Measurements from ENCODE around the gene CEP72. TPM values are rescaled to one million over a fixed set of nuclear protein-coding genes. Genes with fewer than 3 reads are reported as not detected.
"Not testable (repeated sequence)": the region's sequence is repeated elsewhere in the genome, so short reads cannot be mapped to it uniquely, and the experiment has no call there.

CEP72 gene
- total RNA-seq, 1 donor from 2014 or later = 2.3 TPM

DNA sequence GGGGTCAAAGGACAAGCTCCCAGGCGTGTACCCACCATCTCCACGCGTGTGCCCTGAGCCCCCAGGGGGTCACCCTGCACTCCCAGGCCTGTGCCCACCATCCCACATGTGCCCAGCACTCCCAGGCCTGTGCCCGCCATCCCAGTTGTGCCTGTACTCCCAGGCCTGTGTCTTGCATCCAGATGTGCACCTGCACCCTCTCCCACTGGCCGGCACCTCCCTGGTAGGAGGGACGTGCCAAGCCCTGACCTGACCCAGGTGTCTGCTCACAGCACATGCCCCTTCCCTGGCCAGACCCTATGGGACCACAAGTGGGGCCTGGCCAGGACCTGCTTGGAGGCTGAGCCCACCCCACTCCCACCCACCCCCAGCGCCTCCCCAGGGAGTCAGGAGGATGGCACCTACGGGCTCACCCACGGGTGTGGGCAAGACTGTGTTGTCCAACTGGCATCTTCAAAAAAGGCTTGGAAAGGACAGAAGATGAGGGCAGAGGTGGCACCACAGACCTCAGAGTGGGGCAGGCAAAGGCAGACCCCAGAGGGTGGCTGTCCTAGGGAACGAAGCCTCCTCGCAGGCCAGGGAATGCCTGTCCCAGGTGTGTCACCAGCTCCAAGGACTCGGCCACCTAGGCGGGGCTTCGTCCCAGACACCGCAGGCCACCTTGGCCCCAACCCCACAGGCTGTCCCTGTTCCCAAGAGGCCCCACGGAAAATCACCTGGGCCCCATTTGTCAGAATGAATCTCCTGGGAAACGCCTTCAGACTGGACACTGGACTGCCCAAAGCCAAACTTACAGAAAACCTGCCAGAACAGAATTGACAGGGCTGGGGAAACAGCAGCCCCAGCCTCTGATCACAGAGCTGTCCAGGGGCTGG, 69.4 kb downstream of the CEP72 start:
- not testable (repeated sequence) for DNase-seq (ENCODE audit: low read depth)

DNA sequence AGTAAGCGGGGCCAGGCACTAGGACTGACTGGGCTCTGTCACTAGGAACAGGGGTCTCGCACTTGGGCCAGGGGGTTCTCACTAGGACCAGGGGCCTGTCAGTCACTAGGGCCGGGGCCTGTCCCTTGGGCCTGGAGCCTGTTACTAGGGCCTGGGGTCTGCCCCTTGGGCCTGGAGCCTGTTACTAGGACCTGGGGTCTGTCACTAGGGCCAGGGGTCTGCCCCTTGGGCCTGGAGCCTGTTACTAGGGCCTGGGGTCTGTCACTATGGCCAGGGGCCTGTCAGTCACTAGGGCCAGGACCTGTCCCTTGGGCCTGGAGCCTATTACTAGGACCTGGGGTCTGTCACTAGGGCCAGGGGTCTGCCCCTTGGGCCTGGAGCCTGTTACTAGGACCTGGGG, 70.1 kb downstream of the CEP72 start:
- not testable (repeated sequence) for DNase-seq (ENCODE audit: low read depth)

DNA sequence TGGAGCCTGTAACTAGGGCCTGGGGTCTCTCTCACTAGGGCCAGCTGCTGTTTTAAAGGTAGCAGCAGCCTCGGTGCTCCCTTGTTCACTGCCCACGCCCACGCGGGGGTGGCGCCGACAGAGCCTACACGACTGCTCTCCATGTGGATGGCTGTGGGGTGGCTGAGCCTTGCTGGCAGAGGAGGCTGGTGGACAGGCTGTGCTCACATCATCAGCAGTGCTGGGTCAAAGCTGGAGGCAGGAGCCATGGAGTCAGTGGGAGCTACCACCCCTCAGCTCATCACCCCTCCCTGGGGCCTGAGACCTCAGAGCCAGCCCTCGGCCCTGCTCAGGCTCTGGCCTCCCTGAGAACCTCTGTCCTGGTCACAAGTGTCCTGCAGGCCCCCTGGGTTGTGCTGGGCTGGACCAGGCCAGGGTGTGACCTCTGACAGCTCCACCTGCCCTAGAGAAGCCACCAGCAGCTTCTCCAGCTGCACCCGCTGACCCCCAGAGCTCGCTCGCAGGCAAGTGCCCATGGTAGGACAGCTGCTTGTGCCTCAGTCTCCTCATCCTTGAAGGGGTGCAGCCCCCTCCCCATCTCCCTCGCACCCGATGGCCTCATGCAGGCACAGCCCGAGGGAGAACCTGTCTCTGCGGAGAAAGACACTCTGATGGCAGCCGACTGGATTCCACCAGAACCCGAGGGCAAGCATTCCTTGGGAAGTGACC, 70.7 kb downstream of the CEP72 start:
- DNase-seq (ENCODE audit: low read depth) = not testable (repeated sequence)

DNA sequence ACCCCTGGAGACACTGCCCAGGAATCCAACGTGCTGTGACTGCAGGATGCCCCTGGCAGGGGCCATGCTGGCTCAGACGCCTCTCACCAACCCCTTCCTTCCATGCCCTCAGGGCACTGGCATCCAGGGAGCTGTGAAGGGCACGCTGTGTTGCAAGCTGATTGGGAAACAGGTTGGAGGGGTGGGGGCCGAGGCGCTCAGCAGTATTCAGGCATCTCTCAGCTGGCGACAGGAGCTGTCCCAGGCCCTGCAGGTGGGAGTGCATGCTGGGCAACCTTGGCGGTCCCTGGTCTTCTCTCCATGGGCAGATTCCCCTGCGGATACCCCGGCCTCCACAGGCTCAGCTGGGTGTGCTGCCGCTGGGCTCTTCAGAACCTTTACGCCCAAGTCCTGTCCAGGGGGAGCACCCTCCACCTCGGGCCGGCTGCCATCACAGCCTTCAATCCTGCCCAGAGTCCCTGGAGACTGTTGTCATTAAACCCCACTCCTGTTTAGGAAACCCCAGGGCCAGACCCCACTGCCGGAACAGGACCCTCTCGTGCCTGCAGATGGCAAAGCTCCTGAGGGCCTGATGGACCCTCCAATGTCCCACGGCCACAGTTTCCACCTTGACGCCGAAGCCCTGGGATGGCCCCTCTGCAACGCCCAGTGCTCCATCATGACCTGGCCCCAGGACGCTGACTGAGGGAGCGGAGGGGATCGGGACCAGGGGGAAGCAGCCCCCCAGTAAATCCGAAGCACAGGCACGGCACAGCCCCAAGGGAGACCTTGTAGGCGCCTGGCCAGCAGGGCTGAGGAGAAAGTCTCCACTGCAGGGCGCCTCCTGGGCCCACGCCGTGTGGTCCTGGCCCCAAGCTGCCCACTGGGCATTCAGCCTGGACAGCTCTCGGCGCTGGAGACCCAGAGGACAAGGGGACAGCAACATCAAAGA, 71.7 kb downstream of the CEP72 start:
- no peak for DNase-seq (ENCODE audit: low read depth)

- no peak for DNase-seq (ENCODE audit: low read depth)
Measured at GRCh38 chr5:684751-685216, 72.6 kb downstream of the CEP72 start.

DNA sequence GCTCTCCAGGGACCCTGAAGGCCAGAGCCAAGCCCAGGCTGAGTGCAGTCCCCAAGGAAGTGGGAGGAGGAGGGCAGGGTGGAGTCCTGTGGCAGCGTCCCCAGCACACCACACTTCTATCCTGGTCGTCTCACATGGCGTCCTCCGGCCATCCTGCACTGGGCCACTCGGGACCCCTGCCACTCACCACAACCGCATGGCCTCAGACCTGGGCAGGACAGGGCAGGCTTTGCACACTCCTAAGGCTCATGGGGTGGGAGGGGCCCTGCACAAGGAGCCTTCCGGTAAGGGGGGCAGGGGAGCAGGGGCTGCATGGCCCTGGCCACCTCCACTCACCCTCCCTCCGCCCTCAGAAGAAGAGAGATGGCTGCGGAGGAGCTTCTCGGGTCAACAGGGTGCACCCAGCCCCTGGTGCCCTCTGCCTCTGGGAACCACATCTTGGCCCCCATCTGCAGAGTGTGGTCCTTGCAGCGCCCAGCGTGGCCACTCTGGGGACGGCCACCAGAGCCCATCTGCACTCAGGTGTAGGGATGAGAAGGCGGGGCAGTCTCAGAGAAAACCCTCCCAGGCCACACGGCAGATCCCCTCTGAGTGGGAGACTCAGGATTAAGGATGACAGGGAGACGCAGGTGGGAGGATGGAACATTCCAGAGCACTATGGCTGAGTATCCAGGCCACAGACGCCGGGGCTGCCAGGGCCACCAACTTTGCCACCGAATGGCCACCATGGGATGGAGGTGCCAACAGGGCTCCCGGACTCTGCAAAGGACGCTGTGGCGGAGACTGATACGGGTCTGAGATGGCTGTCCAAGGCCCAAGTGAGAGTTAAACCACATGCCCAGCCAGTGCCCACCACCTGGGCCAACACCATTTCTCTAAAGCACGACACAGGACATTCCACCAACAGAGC, 73.4 kb downstream of the CEP72 start:
- DNase-seq (ENCODE audit: low read depth) = no peak

DNA sequence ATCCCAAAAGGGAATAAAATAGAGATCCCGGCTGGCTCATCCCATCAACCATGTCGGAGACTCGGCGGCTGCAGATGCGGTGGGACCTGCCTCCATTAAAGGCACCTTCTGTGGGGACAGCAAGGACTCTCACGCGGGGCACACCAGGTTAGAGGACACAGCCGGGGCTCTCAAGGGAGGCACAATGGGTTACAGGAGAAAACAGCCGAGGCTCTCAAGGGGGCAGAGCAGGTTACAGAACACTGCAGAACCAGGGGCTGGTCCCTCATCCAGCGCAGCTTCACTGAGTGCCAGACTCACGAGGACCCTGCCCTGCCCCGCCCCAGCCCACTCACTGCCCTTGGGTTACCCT, 74.0 kb downstream of the CEP72 start:
- DNase-seq (ENCODE audit: low read depth) = not testable (repeated sequence)

DNA sequence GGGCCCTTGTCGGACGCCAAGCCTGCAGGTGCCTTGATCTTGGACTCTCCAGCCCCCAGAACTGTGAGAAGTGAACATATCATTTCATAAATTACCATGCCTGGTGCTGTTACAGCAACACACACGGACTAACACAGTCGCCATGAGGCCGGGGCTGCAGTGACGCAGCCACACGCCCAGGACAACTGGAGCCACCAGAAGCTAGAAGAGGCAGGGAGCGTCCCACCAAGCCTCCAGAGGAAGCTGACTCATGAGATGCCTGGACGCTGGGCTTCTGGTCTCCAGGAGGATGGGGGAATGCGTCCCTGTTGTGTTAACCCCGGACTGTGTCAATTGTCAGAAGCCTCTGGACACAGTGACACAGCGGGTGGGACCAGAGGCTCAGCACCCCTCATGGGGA, 74.8 kb downstream of the CEP72 start:
- DNase-seq (ENCODE audit: low read depth) = not testable (repeated sequence)

DNA sequence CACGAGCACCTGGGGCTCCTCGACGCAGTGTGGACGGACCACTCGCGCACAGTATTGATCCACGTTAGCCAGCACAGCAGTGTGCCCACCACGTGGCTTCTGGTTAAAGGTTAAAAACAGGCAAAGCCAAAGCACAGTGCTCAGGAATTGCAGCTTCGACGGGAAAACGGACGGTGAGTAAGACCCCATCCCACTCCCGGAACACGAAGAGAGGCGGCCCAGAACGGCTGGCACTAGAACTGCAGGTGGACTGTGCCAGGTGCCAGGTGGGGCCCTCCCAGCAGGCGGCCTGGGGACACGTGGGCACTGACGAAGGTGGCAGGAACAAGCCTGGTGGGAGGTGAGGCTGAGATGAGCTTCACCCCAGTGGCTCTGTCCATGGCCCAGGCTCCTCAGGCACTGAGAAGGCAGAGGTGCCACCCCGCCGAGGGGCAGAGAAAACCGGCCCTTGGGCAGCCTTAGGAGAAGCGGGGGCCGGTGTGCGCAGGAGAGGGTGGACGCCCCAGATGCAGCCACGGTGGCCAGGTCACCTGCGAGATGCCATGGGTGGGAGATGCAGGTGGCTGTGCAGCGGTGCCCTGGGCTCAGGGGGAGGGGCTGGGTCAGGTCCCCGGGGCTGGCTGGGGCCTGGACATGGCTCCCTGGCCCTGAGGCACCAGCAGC, 76.3 kb downstream of the CEP72 start:
- not testable (repeated sequence) for DNase-seq (ENCODE audit: low read depth)

- DNase-seq (ENCODE audit: low read depth) = not testable (repeated sequence)
Measured at GRCh38 chr5:690293-690692, 78.2 kb downstream of the CEP72 start.

GRCh38 chr5:691049-691448, 78.9 kb downstream of the CEP72 start:
- DNase-seq (ENCODE audit: low read depth) = not testable (repeated sequence)

- no peak for DNase-seq (ENCODE audit: low read depth)
Measured at GRCh38 chr5:691817-692528, 79.8 kb downstream of the CEP72 start.

DNA sequence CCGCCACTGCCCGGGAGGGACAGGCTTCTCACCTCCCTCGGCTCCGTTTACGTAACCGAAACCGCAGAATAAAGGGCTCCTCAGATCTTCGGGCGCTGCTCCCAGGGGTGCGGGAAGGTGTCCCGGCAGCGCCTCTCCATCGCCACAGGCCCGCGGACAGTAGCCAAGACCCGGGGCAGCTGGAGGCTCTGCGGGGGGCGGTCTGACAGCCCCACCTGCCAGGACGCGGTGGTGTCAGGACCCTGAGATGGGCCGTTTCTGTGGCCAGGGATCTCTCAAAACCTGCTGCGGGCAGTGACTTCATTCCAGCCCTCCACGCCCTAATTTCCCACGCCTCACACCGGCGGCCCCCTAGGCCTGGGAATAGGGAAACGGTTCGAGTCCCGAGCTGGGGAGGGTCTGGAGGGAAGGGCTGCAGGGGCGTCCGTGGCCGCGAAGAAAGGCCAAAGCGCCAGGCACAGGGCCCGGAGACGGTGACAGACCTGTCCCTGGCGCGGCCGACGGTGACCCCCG, 80.4 kb downstream of the CEP72 start:
- peak; percentile 10 for DNase-seq (ENCODE audit: low read depth)

- DNase-seq (ENCODE audit: low read depth) = peak; percentile 69
Measured at GRCh38 chr5:693271-694041, 81.3 kb downstream of the CEP72 start, which contains the start of gene TPPP. Gene TPPP (minus strand): TSS chr5:693352. CDS start chr5:678060, 15,292 bp downstream.

GRCh38 chr5:694042-694431, 81.9 kb downstream of the CEP72 start:
- not testable (repeated sequence) for DNase-seq (ENCODE audit: low read depth)

DNA sequence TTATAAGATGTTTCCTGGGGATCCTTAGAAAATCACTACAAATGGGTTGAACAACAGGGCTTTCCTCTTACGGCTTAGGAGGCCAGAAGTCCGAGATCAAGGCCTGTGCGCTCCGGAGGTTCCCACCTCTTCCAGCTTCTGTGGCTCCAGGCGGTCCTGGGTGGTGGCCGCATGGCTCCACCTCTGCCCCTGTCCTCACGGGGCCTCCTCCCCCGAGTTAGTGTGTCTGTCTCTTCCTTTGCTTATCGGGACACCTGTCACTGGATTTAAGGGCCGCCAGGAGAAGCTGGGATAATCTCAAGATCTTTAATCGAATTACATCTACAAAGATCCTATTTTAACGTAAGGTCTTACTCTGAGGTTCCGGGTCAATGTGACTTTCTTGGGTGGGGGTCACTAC, 83.3 kb downstream of the CEP72 start:
- DNase-seq (ENCODE audit: low read depth) = not testable (repeated sequence)

DNA sequence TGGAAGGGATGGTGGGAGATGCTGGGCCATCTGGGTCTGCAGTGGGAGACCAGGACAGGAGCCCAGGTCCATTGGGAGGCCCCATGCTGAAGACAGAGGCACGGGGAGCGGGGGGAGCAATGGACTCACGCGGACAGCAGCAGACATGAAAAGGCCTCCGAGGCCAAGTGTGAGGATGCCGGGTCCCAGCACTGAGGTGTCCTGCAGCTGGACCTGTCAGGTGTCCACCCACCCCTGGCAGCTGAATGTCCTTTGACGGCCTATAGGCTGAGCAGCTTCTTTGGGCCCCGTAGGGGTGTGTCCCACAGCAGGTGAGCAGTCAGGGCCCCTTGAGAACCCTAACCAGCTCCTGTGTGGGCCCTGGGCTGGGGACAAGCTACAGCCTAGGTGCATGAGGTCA, 84.1 kb downstream of the CEP72 start:
- not testable (repeated sequence) for DNase-seq (ENCODE audit: low read depth)

Data from myocyte (in vitro differentiated cells).